HepG2 (cell line): ENCODE results near the gene TCF19. TPM values are rescaled to one million over a fixed set of nuclear protein-coding genes. Genes with fewer than 3 reads are reported as not detected.

ENCODE experiments used
- ATAC-seq: fragments of 200-7000 bp; cut with Tn5 transposase; 3 replicates; pipeline ENCODE4 v1.9.1; 2020; ENCODE audit warnings: mild to moderate bottlenecking, moderate library complexity
- BruUV-seq: library from RNA; stranded (reverse); fragments of 400-500 nt; replicated peaks from 2 replicates; lab custom pipeline; 2021; lab: Mats Ljungman, UMichigan
- CTCF ChIA-PET: fragments of 300-600 bp; formaldehyde crosslinking; extraction: SDS; loops from one replicate; lab custom pipeline; 2021; ENCODE audit warnings: low total read pairs, inconsistent platforms, low intra/inter-chr PET ratio; lab: Yijun Ruan, JAX
- POLR2A ChIA-PET: fragments of 350-600 bp; sonication (Branson Sonifier 250); formaldehyde crosslinking; loops from one replicate; lab custom pipeline; 2020; ENCODE audit warnings: antibody characterized with exemption, inconsistent platforms; lab: Yijun Ruan, JAX
- DNase-seq: peaks from one replicate; pipeline ENCODE4 v3.0.0-alpha.2; 2015; ENCODE audit warnings: low spot score
- FAIRE-seq: peaks from 3 replicates; lab custom pipeline; 2011; peaks lifted over from hg19 to GRCh38; lab: Jason Lieb, UNC
- H2AFZ ChIP-seq: one replicate; pipeline ENCODE4 v1.6.1; 2011; ENCODE audit warnings: low read length, inconsistent platforms
- H3K27ac ChIP-seq: fragments of 300-600 bp; 3 replicates; pipeline ENCODE4 v1.8.0; 2011; ENCODE audit warnings: mixed run types, mild to moderate bottlenecking, mixed read lengths, low read length, inconsistent platforms; ENCODE audit not compliant: insufficient read depth; ENCODE audit errors: extremely low read length
- H3K27me3 ChIP-seq, 2 experiments: fragments of 200-600 bp in 1 of 2; 2 replicates in 1 of 2; 3 replicates in 1 of 2; pipeline versions ENCODE4 v1.6.0 to v1.8.0; 2011; ENCODE audit warnings: low read length in 2 of 2, mild to moderate bottlenecking in 2 of 2, moderate library complexity in 2 of 2, inconsistent platforms in 1 of 2; ENCODE audit not compliant: insufficient read depth in 2 of 2, control insufficient read depth in 1 of 2
- H3K36me3 ChIP-seq, 2 experiments: fragments of 200-600 bp in 1 of 2; replicated peaks in 1 of 2; 2 replicates in 1 of 2; 3 replicates in 1 of 2; pipeline versions ENCODE4 v1.5.1 to v1.8.0; 2011; ENCODE audit warnings: low read length in 2 of 2, inconsistent platforms in 1 of 2; ENCODE audit not compliant: insufficient read depth in 2 of 2, control insufficient read depth in 1 of 2
- H3K4me1 ChIP-seq: 2 replicates; pipeline ENCODE4 v1.5.1; 2012; ENCODE audit warnings: low read length, inconsistent platforms; ENCODE audit not compliant: insufficient read depth
- H3K4me2 ChIP-seq: 2 replicates; pipeline ENCODE4 v1.6.0; 2011; ENCODE audit warnings: low read depth, low read length, inconsistent platforms
- H3K4me3 ChIP-seq, 3 experiments: fragments of 200-600 bp in 1 of 3; sonication (generic), shearing (Covaris generic) in 1 of 3; replicated peaks in 1 of 3; 2 replicates each; pipeline ENCODE4 v1.5.1; 2011 to 2016; ENCODE audit warnings: low read length in 3 of 3, inconsistent platforms in 2 of 3, low read depth in 2 of 3, mild to moderate bottlenecking in 2 of 3, control low read depth in 1 of 3, mixed read lengths in 1 of 3; ENCODE audit not compliant: insufficient read depth in 1 of 3
- H3K79me2 ChIP-seq: one replicate; pipeline ENCODE4 v1.6.1; 2011; ENCODE audit warnings: low read length, inconsistent platforms; ENCODE audit not compliant: insufficient read depth
- H3K9ac ChIP-seq: 2 replicates; pipeline ENCODE4 v1.6.0; 2011; ENCODE audit warnings: mild to moderate bottlenecking, low read depth, low read length, inconsistent platforms; ENCODE audit not compliant: insufficient read depth
- H3K9me3 ChIP-seq: 2 replicates; pipeline ENCODE4 v1.5.1; 2012; ENCODE audit warnings: mild to moderate bottlenecking, low read length
- H4K20me1 ChIP-seq: 2 replicates; pipeline ENCODE4 v1.6.0; 2011; ENCODE audit warnings: inconsistent platforms, mild to moderate bottlenecking, low read length, moderate library complexity; ENCODE audit not compliant: insufficient read depth
- PHF8 ChIP-seq: sonication (generic); formaldehyde crosslinking; IDR thresholded peaks from 2 replicates; pipeline ENCODE4 v1.5.0; 2020; ENCODE audit warnings: missing genetic modification reagents
- ZNF773 ChIP-seq: sonication (generic); formaldehyde crosslinking; IDR thresholded peaks from 2 replicates; pipeline ENCODE4 v1.4.0; 2020; ENCODE audit warnings: missing genetic modification reagents, borderline replicate concordance
- WGBS: methylation state at CpG from one replicate; pipeline ENCODE4 v1.1.6; 2017; ENCODE audit warnings: low lambda C conversion rate; 5-methylcytosine and 5-hydroxymethylcytosine counted together
- in situ Hi-C: cut with HindIII; loops from 2 replicates; pipeline ENCODE4 v1.10.0; 2017; ENCODE audit warnings: low pct_unique_long_range_greater_than_20kb; ENCODE audit not compliant: extremely low pct_ligation_motif_present
- intact Hi-C: fragments of 100-400 bp; cut with micrococcal nuclease; formaldehyde crosslinking; loops from one replicate; pipeline ENCODE4 v1.10.0; 2022; ENCODE audit not compliant: unreplicated experiment
- polyA plus RNA-seq, 8 experiments: library from polyadenylated mRNA; depleted of rRNA in 3 of 8; stranded (reverse) in 7 of 8; unstranded in 1 of 8; fragments of >200 nt; fragmentation: Illumina TruSeq in 4 of 8; extraction: Trizol in 4 of 8; gene quantifications; 2 replicates each; pipeline versions ENCODE4 v1.2.1 to v1.2.3, GENCODE V29; 2011 to 2016; ENCODE audit warnings: low read depth in 4 of 8, missing spikeins in 1 of 8, mixed read lengths in 1 of 8; ENCODE audit not compliant: insufficient read depth in 1 of 8
- total RNA-seq, 5 experiments: library from RNA; depleted of rRNA; stranded (reverse); fragments of >200 nt; fragmentation: Illumina TruSeq; extraction: Trizol; gene quantifications; 2 replicates each; pipeline ENCODE4 v1.2.3, GENCODE V29; 2016; ENCODE audit warnings: low read depth in 1 of 5
- TF ChIP-seq, protein P1 (sequence below): sonication (generic); formaldehyde crosslinking; IDR thresholded peaks from 2 replicates; pipeline ENCODE4 v1.4.0; 2020; ENCODE audit warnings: missing genetic modification reagents
- TF ChIP-seq, protein P2 (sequence below): sonication (generic); formaldehyde crosslinking; IDR thresholded peaks from 2 replicates; pipeline ENCODE4 v1.8.0; 2023; ENCODE audit warnings: mild to moderate bottlenecking, missing genetic modification reagents
- TF ChIP-seq, protein P3 (sequence below): sonication (generic); formaldehyde crosslinking; IDR thresholded peaks from one replicate; pipeline ENCODE4 v1.5.1; 2020; ENCODE audit warnings: mild to moderate bottlenecking, missing genetic modification reagents; ENCODE audit errors: not compliant biosample characterization

TCF19 gene
- total and polyA plus RNA-seq, 2 of the 13 experiments (the other 11 are each of a cell fraction or from before 2014, with no cell fraction given), result 4.9 to 22.2 TPM

DNA sequence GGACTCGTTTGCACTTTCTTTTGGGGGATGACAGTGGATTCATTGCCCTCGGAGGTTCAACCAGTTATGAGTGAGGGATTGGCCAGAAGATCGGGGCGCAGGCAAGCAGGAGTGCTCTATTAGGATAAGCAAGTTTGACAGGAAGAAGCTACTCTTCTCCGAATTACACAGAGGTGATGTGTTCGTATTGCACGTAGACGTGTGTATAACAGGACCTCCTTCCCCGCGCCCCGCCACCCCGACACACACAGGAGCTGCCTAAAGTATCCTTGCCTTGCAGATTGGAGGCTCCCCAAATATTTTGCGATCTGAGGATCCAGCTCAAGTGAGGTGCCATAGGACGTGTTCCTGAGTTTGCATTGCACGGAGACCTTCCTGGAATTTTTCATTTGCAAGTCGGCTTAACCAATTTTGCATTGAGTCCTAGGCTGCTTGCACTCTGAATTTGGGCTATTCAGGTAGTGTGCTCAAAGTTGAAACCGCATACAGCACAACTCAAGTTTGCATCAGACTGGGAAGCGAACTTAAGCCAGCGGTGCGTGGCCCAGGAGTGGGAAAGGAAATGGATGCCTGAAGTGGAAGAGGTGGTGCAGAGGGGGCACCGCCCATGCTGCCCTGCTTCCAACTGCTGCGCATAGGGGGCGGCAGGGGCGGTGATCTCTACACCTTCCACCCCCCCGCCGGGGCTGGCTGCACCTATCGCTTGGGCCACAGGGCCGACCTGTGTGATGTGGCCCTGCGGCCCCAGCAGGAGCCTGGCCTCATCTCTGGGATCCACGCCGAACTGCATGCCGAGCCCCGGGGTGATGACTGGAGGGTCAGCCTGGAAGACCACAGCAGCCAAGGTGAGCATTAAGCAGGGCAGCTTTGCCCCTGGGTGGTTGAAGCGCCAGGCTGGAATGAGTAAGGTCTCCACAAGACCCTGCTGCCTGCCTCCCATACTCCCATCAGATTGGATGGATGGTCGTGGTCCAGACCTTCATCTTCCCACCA, 770 bp downstream of the TCF19 start (continued):
- no peak; the same call in 1 of the 2 replicates for TF ChIP-seq PHF8

- 96% methylated on average over 19 of the region's 19 CpGs for WGBS
- Histone ChIP-seq H3K4me3 (no peak overlapping the region), H3K79me2 (no peaks in the 10 kb centered on the region), H3K27me3 (no peaks in the 10 kb centered on the region), H3K4me1 (peaks cover 29% of the 10 kb centered on the region), H3K36me3 (peaks cover 6 to 8% of the 10 kb centered on the region in 2 experiments; a peak in 3 of 5 replicates), H3K9ac (no peak overlapping the region), H3K27ac (no peak overlapping the region), H2AFZ (no peak overlapping the region), H4K20me1 (no peaks in the 10 kb centered on the region), H3K4me2 (no peak overlapping the region), H3K9me3 (no peaks in the 10 kb centered on the region)
- in situ Hi-C loops, result no loop called here
- ATAC-seq (no peak), DNase-seq (no peak), FAIRE-seq (no peak)
- POLR2A ChIA-PET, result no interaction called here
- CTCF ChIA-PET, result no interaction called here
- intact Hi-C loops, result no loop called here
- no TSS peak for BruUV-seq
- TF ChIP-seq, protein P1, sequence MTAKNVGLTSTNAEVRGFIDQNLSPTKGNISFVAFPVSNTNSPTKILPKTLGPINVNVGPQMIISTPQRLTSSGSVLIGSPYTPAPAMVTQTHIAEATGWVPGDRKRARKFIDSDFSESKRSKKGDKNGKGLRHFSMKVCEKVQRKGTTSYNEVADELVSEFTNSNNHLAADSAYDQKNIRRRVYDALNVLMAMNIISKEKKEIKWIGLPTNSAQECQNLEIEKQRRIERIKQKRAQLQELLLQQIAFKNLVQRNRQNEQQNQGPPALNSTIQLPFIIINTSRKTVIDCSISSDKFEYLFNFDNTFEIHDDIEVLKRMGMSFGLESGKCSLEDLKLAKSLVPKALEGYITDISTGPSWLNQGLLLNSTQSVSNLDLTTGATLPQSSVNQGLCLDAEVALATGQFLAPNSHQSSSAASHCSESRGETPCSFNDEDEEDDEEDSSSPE (CRISPR knock-in tag), result no peak
- TF ChIP-seq, protein P2, sequence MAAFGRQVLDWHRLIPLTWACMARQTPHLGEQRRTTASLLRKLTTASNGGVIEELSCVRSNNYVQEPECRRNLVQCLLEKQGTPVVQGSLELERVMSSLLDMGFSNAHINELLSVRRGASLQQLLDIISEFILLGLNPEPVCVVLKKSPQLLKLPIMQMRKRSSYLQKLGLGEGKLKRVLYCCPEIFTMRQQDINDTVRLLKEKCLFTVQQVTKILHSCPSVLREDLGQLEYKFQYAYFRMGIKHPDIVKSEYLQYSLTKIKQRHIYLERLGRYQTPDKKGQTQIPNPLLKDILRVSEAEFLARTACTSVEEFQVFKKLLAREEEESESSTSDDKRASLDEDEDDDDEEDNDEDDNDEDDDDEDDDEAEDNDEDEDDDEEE, result no peak
- TF ChIP-seq, protein P3, sequence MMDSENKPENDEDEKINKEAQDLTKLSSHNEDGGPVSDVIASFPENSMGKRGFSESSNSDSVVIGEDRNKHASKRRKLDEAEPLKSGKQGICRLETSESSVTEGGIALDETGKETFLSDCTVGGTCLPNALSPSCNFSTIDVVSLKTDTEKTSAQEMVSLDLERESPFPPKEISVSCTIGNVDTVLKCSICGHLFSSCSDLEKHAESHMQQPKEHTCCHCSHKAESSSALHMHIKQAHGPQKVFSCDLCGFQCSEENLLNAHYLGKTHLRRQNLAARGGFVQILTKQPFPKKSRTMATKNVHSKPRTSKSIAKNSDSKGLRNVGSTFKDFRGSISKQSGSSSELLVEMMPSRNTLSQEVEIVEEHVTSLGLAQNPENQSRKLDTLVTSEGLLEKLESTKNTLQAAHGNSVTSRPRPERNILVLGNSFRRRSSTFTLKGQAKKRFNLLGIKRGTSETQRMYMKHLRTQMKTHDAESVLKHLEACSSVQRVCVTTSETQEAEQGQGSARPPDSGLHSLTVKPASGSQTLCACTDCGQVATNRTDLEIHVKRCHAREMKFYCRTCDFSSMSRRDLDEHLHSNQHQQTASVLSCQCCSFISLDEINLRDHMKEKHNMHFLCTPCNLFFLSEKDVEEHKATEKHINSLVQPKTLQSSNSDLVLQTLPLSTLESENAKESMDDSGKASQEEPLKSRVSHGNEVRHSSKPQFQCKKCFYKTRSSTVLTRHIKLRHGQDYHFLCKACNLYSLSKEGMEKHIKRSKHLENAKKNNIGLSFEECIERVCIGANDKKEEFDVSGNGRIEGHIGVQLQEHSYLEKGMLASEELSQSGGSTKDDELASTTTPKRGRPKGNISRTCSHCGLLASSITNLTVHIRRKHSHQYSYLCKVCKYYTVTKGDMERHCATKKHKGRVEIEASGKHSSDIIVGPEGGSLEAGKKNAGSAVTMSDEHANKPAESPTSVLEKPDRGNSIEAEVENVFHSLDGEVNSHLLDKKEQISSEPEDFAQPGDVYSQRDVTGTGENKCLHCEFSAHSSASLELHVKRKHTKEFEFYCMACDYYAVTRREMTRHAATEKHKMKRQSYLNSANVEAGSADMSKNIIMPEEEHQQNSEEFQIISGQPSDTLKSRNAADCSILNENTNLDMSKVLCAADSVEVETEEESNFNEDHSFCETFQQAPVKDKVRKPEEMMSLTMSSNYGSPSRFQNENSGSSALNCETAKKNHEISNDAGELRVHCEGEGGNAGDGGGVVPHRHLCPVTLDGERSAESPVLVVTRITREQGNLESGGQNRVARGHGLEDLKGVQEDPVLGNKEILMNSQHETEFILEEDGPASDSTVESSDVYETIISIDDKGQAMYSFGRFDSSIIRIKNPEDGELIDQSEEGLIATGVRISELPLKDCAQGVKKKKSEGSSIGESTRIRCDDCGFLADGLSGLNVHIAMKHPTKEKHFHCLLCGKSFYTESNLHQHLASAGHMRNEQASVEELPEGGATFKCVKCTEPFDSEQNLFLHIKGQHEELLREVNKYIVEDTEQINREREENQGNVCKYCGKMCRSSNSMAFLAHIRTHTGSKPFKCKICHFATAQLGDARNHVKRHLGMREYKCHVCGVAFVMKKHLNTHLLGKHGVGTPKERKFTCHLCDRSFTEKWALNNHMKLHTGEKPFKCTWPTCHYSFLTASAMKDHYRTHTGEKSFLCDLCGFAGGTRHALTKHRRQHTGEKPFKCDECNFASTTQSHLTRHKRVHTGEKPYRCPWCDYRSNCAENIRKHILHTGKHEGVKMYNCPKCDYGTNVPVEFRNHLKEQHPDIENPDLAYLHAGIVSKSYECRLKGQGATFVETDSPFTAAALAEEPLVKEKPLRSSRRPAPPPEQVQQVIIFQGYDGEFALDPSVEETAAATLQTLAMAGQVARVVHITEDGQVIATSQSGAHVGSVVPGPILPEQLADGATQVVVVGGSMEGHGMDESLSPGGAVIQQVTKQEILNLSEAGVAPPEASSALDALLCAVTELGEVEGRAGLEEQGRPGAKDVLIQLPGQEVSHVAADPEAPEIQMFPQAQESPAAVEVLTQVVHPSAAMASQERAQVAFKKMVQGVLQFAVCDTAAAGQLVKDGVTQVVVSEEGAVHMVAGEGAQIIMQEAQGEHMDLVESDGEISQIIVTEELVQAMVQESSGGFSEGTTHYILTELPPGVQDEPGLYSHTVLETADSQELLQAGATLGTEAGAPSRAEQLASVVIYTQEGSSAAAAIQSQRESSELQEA (CRISPR knock-in tag), result no peak
- no peak for TF ChIP-seq ZNF773
These were observed 3.1 kb downstream of the TCF19 start for GRCh38 chr6:31161216-31162126.
